Panc1 (cell line): ENCODE data around the gene IYD. TPM values are rescaled to one million over a fixed set of nuclear protein-coding genes. Genes with fewer than 3 reads are reported as not detected.

Experiments used
- ATAC-seq: fragments of 200-7000 bp; cut with Tn5 transposase; 2 replicates; pipeline ENCODE4 v1.9.1; 2020; ENCODE audit warnings: mild to moderate bottlenecking, moderate library complexity
- BruUV-seq: library from RNA; stranded (reverse); fragments of 400-500 nt; replicated peaks from 2 replicates; lab custom pipeline; 2021; lab: Mats Ljungman, UMichigan
- CTCF ChIA-PET: fragments of 300-600 bp; sonication (Branson Sonifier 250); formaldehyde crosslinking; loops from one replicate; lab custom pipeline; 2022; ENCODE audit warnings: antibody characterized with exemption; lab: Charles Lee
- POLR2A ChIA-PET: fragments of 300-600 bp; sonication (Branson Sonifier 250); formaldehyde crosslinking; loops from one replicate; lab custom pipeline; 2022; ENCODE audit warnings: antibody characterized with exemption; lab: Charles Lee
- DNase-seq: peaks from one replicate; pipeline ENCODE4 v3.0.0-alpha.2; 2010; ENCODE audit warnings: low read depth, low spot score
- H3K27ac ChIP-seq: 2 replicates; pipeline ENCODE4 v1.5.1; 2011; ENCODE audit warnings: mild to moderate bottlenecking, low read length, inconsistent platforms
- H3K27me3 ChIP-seq: fragments of 200-500 bp; sonication (Bioruptor generic); 2 replicates; pipeline ENCODE4 v1.6.0; 2014; ENCODE audit warnings: low read length, inconsistent platforms; ENCODE audit not compliant: control insufficient read depth, insufficient read depth
- H3K36me3 ChIP-seq: fragments of 200-500 bp; sonication (Bioruptor generic); 2 replicates; pipeline ENCODE4 v1.5.1; 2014; ENCODE audit warnings: inconsistent platforms, mild to moderate bottlenecking, low read length, moderate library complexity; ENCODE audit not compliant: control insufficient read depth, insufficient read depth
- H3K4me1 ChIP-seq: 2 replicates; pipeline ENCODE4 v1.5.1; 2011; ENCODE audit warnings: inconsistent platforms, mild to moderate bottlenecking, low read length, moderate library complexity; ENCODE audit not compliant: control insufficient read depth, insufficient read depth
- H3K4me3 ChIP-seq, 2 experiments: 2 replicates each; pipeline ENCODE4 v1.5.1; 2011 to 2012; ENCODE audit warnings: low read depth in 2 of 2, low read length in 2 of 2, mild to moderate bottlenecking in 2 of 2, inconsistent platforms in 1 of 2, moderate library complexity in 1 of 2
- H3K9me3 ChIP-seq: fragments of 200-500 bp; sonication (Bioruptor generic); 2 replicates; pipeline ENCODE4 v1.5.1; 2014; ENCODE audit warnings: low read depth, mild to moderate bottlenecking, inconsistent platforms, low read length, moderate library complexity; ENCODE audit not compliant: control insufficient read depth, insufficient read depth
- CTCF ChIP-seq: fragments of 450-650 bp; IDR thresholded peaks from 2 replicates; pipeline ENCODE4 v1.5.1; 2017; ENCODE audit warnings: mild to moderate bottlenecking
- POLR2AphosphoS5 ChIP-seq: IDR thresholded peaks from 2 replicates; pipeline ENCODE4 v1.6.1; 2012; ENCODE audit warnings: mild to moderate bottlenecking, low read depth, low read length, moderate library complexity
- REST ChIP-seq, 2 experiments: IDR thresholded peaks; 2 replicates each; pipeline ENCODE4 v1.6.1; 2011 to 2012; ENCODE audit warnings: low read depth in 2 of 2, control low read depth in 1 of 2, low read length in 1 of 2, mild to moderate bottlenecking in 1 of 2, moderate library complexity in 1 of 2; ENCODE audit not compliant: insufficient read depth in 1 of 2
- SIN3A ChIP-seq: IDR thresholded peaks from 2 replicates; pipeline ENCODE4 v1.6.1; 2012; ENCODE audit warnings: low read depth, mild to moderate bottlenecking, low read length, moderate library complexity, borderline replicate concordance; ENCODE audit not compliant: insufficient read depth
- TCF7L2 ChIP-seq: IDR thresholded peaks from 2 replicates; pipeline ENCODE4 v1.6.1; 2011; ENCODE audit warnings: mild to moderate bottlenecking, low read depth, low read length, inconsistent platforms
- in situ Hi-C: cut with HindIII; loops from 2 replicates; pipeline ENCODE4 v1.10.0; 2016; ENCODE audit warnings: low sequenced_read_pairs, low pct_unique_long_range_greater_than_20kb
- intact Hi-C: fragments of 100-400 bp; cut with micrococcal nuclease; formaldehyde crosslinking; loops from one replicate; pipeline ENCODE4 v1.10.0; 2022; ENCODE audit not compliant: unreplicated experiment
- total RNA-seq: library from RNA; stranded (reverse); gene quantifications from one replicate; pipeline ENCODE4 v1.2.1, GENCODE V29; 2021; ENCODE audit not compliant: unreplicated experiment

IYD gene
- total RNA-seq, 1 experiment from 2014 or later, result 0.03 TPM

DNA sequence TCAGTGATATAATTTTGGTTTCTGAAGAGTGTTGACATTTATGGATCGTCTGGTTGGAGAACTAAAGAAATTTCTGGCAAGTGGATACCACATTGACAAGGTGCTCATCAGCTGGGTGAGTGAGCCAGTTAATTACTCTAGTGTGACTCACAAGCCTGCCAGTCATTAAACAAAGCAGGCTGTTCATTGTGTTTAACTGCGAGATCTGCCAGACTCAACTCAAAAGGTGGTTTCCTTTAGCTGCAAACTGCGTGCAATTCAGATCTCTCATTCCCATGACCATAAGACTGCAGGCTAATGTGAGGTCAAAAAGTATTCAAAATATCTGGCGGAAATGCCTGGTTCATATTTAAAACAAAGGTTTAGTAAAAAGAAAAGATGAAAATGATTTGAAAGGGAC lies 32.5 kb upstream of the IYD start:
- no TSS peak for BruUV-seq

GRCh38 chr6:150336708-150337107 lies 32.1 kb upstream of the IYD start:
- Histone ChIP-seq H3K4me3 (no peak overlapping the region), H3K9me3 (no peaks in the 10 kb centered on the region), H3K27ac (no peak overlapping the region), H3K27me3 (no peaks in the 10 kb centered on the region), H3K4me1 (no peaks in the 10 kb centered on the region), H3K36me3 (no peaks in the 10 kb centered on the region)
- TF ChIP-seq CTCF (no peak), SIN3A (no peak), POLR2AphosphoS5 (no peak), REST (IDR thresholded peaks at IDR 0.05; ENCODE audit: insufficient read depth in 1 of 2, low read depth in 2 of 2, low read length in 1 of 2) (no peak), TCF7L2 (no peak)
- in situ Hi-C loops, result no loop called here
- no peak for DNase-seq
- ChIA-PET CTCF (interaction anchor here (1.2 kb wide), 1 partner anchor 59 kb away, joined by 3 read pairs; no protein-coding TSS in a partner anchor), POLR2A (interaction anchor here (0.6 kb wide), 1 partner anchor 60 kb away, joined by 3 read pairs; no protein-coding TSS in a partner anchor)
- intact Hi-C loops, result no loop called here
- ATAC-seq, result no peak
- BruUV-seq, result no TSS peak

More for the DNA sequence above, 32.5 kb upstream of the IYD start:
- ATAC-seq, result peak; percentile 82
- Histone ChIP-seq H3K27me3 (no peaks in the 10 kb centered on the region), H3K4me1 (no peaks in the 10 kb centered on the region), H3K4me3 (no peak overlapping the region), H3K27ac (no peak overlapping the region), H3K36me3 (no peaks in the 10 kb centered on the region), H3K9me3 (no peaks in the 10 kb centered on the region)
- CTCF ChIA-PET, result interaction anchor here (0.5 to 1.2 kb wide), 2 partner anchors 59 to 283 kb away, joined by 3 read pairs; no protein-coding TSS in a partner anchor
- no peak for DNase-seq
- in situ Hi-C loops (no loop called here), intact Hi-C loops (no loop called here)
- TF ChIP-seq SIN3A, result no peak
- TF ChIP-seq REST (IDR thresholded peaks at IDR 0.05; ENCODE audit: insufficient read depth in 1 of 2, low read depth in 2 of 2, low read length in 1 of 2), result no peak
- TF ChIP-seq POLR2AphosphoS5, result no peak
- TF ChIP-seq CTCF, result no peak
- TF ChIP-seq TCF7L2, result no peak
- POLR2A ChIA-PET, result interaction anchor here (0.6 kb wide), 1 partner anchor 59 kb away, joined by 3 read pairs; no protein-coding TSS in a partner anchor
